T-helper 22 cell (primary cell): Measurements from ENCODE around the gene TAX1BP1.
"Not testable (repeated sequence)": the region's sequence is repeated elsewhere in the genome, so short reads cannot be mapped to it uniquely, and the experiment has no call there.

Source experiments
- DNase-seq: peaks from one replicate; pipeline ENCODE4 v3.0.0-alpha.2; 2020; ENCODE audit warnings: low read depth

The TAX1BP1 gene

GRCh38 chr7:27739301-27739908 lies 557 bp upstream of the TAX1BP1 start:
- no peak for DNase-seq

GRCh38 chr7:27740449-27741086 lies 606 bp downstream of the TAX1BP1 start:
- DNase-seq, result peak; percentile 77

DNA sequence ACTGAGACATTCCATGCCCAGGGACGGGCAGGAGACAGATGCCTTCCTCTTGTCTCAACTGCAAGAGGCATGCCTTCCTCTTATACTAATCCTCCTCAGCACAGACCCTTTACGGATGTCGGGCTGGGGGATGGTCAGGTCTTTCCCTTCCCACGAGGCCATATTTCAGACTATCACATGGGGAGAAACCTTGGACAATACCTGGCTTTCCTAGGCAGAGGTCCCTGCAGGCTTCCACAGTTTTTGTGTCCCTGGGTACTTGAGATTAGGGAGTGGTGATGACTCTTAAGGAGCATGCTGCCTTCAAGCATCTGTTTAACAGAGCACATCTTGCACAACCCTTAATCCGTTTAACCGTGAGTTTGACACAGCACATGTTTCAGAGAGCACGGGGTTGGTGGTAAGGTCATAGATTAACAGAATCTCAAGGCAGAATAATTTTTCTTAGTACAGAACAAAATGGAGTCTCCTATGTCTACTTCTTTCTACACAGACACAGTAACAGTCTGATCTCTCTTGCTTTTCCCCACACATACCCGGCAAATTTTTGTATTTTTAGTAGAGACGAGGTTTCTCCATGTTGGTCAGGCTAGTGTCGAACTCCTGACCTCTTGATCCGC lies 2.2 kb downstream of the TAX1BP1 start:
- DNase-seq, result not testable (repeated sequence)

- DNase-seq, result no peak
Measured at GRCh38 chr7:27745064-27745583, 5.2 kb downstream of the TAX1BP1 start.

- DNase-seq, result no peak
Measured at GRCh38 chr7:27746486-27746885, 6.5 kb downstream of the TAX1BP1 start.

DNA sequence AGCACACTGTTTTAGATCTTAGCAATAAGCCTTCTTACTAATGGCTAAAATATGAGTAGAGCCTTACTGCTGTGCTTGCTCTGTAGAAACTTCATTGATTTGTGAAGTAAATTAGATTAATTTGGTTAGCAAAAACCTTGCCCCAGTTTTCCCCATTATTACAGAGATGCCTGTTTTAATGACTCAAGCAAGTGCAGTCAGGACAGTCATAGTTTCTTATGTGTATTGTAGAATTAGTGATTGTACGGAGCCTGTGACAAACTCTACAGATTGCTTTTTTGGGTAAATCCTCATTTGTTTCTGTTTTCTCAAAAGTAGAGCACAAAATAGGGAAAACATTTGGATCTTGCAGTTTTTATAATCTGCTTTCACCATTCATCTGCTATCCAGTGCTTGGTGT lies 7.0 kb downstream of the TAX1BP1 start:
- no peak for DNase-seq

DNA sequence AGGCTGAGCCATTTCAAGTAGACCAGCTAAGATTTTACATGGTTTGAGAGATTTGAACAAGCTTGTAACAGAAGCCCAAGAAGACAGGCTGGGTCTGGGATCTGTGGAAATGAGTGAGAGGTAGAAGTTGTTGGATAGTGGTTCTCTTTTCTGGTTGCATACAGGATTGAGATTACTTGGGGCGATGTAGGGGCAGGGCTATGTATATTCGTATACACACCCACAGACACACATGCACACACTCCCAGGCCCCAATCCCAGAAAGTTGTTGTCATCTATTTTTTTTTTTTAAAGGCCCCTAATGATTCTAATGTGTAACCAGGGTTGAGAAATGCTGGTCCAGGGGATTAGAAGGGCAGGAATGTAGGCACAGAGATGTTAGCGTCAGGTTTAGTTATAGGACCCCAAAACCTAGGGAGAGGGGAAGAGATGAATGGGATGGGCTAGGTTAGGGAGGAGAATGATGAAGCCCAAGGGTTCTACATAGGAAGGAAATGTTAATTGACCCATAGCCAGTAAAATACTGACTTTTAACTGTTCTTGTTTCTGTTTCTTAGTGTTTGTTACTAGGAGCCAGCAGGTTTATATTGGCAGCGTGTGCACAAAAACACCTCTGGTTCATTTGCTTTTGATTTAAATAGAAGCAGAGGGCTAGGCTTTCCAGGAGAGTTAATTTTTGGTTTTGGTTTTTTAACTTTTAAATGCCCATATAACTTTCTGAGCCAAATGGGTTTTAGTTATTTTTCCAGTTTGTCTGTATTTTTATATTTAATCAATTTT lies 7.8 kb downstream of the TAX1BP1 start:
- DNase-seq, result no peak

- DNase-seq, result no peak
Measured at GRCh38 chr7:27750316-27750715, 10.4 kb downstream of the TAX1BP1 start.

DNA sequence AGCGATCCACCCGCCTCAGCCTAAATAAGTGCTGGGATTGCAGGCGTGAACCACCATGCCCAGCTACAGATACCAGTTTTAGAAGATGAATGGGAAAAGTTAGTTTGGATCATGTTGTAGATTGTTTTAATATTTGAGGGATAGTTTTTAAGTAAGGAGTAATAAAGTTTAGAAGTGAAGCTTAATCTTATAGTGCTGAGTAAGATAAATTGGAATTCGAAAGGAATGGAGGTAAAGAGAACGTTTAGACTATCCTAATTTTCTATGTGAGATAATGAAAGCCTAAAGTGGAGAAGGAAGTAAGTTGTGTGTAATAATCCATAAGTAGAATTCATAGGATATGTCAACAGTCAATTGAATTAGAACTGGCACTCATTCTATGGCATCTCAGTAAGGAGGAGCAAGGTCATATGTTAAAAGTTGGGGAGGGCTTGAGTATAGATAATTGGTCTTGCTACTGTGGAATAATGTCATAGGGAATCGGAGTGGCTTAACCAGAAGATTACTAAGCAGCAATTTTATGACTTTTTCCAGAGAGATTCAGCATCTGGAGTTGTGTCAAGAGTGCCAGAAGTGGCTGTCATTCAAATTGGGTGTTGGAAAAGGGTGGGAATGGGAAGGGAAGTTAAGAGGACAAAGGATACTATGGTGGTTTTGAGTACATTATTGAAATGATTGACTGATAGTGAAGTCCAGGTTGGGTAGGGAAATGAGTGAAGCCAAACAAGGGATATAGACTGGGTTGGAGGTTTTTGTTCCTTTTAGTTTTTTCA lies 12.1 kb downstream of the TAX1BP1 start:
- DNase-seq, result no peak

GRCh38 chr7:27753863-27754262 lies 13.9 kb downstream of the TAX1BP1 start:
- no peak for DNase-seq

- no peak for DNase-seq
Measured at GRCh38 chr7:27756298-27756697, 16.3 kb downstream of the TAX1BP1 start.

DNA sequence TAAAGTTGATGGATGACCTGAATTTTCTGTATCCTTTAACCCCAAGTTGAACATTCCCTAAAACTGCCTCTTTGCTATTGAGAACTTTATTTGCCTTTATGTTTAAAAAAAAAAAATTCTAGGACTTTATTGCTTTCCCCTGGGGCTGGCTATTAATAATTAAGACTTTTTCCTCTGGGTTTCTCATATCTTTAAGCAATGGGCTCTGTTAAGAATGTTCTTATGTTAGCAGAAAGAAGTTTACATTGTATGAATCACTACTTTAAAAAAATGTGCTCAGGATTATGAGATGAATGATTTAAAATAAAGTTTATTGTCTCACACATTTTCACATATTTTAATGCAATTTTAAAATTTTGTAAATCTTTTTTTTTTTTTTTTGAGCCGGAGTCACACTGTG lies 19.5 kb downstream of the TAX1BP1 start:
- DNase-seq, result no peak

GRCh38 chr7:27762062-27762461 lies 22.1 kb downstream of the TAX1BP1 start:
- no peak for DNase-seq

DNA sequence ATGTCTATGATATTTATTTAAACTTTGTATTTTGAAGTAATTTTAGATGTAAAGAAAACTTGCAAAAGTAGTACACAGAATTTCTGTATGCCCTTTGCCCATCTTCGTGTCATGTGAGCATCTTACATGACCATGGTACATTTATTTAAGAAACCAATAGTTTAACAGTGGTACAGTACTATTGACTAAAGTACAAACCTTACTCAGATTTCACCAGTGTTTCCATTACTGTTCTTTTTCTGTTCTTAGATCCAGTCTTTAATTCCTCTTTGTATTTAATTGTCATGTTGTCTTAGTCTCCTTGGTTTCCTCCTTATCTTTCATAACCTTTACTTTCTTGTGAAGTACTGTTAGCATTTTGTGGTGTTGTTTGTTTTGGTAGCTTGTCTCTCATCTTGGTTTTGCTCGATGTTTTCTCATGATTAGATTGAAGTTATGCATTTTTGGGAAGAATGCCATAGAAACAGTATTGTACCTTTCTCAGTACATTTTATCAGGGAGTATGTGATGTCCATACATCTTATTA lies 24.1 kb downstream of the TAX1BP1 start:
- no peak for DNase-seq

GRCh38 chr7:27765841-27766240 lies 25.9 kb downstream of the TAX1BP1 start:
- DNase-seq, result no peak

GRCh38 chr7:27767374-27767773 lies 27.4 kb downstream of the TAX1BP1 start:
- no peak for DNase-seq

DNA sequence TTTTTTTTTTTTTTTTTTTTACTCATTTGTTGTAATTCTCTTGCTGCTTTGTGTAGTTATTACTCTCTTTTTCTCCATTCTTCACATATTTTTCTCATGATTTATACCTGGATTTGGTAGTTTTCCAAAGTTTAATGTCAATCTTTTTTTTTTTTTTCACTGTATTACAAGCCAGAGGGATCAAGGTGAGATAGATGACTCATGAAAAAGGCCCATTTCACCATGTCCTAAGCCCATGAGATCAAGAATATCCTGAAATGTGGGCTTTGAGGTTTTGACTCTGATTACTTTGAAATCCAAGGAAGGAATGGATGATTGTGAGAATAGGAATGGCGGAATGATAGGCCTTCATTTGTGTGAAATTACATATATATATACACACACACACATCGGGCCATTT lies 31.1 kb downstream of the TAX1BP1 start:
- no peak for DNase-seq

GRCh38 chr7:27774717-27775328 lies 34.9 kb downstream of the TAX1BP1 start:
- no peak for DNase-seq

GRCh38 chr7:27775782-27776181 lies 35.8 kb downstream of the TAX1BP1 start:
- no peak for DNase-seq

DNA sequence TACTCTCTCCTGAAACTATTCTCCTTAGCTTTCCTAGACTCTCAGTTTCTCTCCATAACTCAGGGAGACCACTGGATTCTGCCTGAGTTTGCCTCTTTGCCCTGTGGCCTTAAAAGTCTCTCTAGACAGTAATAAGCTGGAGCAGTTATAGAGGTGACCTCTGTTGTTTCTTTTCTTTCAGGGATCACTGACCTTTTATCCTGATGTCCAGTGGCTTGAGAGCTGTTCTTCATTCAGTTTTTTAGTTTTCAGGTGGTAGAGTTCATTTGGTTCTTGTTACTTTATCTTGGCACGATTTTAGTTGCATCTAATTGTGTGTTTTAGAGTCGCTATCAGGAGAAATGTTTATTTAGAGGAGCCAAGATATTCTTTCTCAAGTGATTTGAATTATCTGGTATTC lies 37.7 kb downstream of the TAX1BP1 start:
- no peak for DNase-seq

- no peak for DNase-seq
Measured at GRCh38 chr7:27779873-27780272, 39.9 kb downstream of the TAX1BP1 start.
